Activated T-helper 2 cell treated with anti-CD3 and anti-CD28 coated beads, Interferon-gamma antibody, Interleukin-2, Interleukin-4, amounts not matched to agents 10 μg/mL and 5 μg/mL and 100 μg/mL, durations not matched to agents 14 hours and 24 hours and 36 hours (primary cell): Measurements from ENCODE around the gene EEIG1. TPM values are rescaled to one million over a fixed set of nuclear protein-coding genes. Genes with fewer than 3 reads are reported as not detected.
A peak's percentile ranks its signal among the peaks of the same experiment; 100 is the strongest.

Source experiments
- DNase-seq: peaks from one replicate; pipeline ENCODE4 v3.0.0; 2021; ENCODE audit warnings: low spot score
- H3K27ac Mint-ChIP-seq: one replicate; pipeline ENCODE4 v1.8.0; 2021; ENCODE audit warnings: mixed read lengths
- H3K27me3 Mint-ChIP-seq: one replicate; pipeline ENCODE4 v1.8.0; 2021; ENCODE audit warnings: low read depth, mixed read lengths
- H3K36me3 Mint-ChIP-seq: one replicate; pipeline ENCODE4 v1.8.0; 2021; ENCODE audit warnings: low read depth, mixed read lengths
- H3K4me1 Mint-ChIP-seq: one replicate; pipeline ENCODE4 v1.8.0; 2021; ENCODE audit warnings: low read depth, mixed read lengths
- H3K4me3 Mint-ChIP-seq: one replicate; pipeline ENCODE4 v1.8.0; 2021; ENCODE audit warnings: low read depth, mild to moderate bottlenecking, moderate library complexity, mixed read lengths
- H3K9me3 Mint-ChIP-seq: one replicate; pipeline ENCODE4 v1.8.0; 2021; ENCODE audit warnings: mixed read lengths
- intact Hi-C: fragments of 100-400 bp; cut with micrococcal nuclease; formaldehyde crosslinking; loops from one replicate; pipeline ENCODE4 v1.15.1; 2023
- total RNA-seq: library from RNA; stranded (reverse); gene quantifications from 2 replicates; pipeline ENCODE4 v1.2.3, GENCODE V29; 2022

EEIG1 gene
- total RNA-seq, 1 donor from 2014 or later = 43.8 TPM

GRCh38 chr9:128009639-128010038 is 28.9 kb upstream of the EEIG1 start:
- Mint-ChIP-seq H3K27ac (no peak overlapping the region), H3K9me3 (peaks cover 13% of the 10 kb centered on the region), H3K4me1 (peaks cover 31% of the 10 kb centered on the region), H3K36me3 (peaks cover 14% of the 10 kb centered on the region), H3K27me3 (no peaks in the 10 kb centered on the region), H3K4me3 (no peak overlapping the region)
- no peak for DNase-seq
- intact Hi-C loops = no loop called here

DNA sequence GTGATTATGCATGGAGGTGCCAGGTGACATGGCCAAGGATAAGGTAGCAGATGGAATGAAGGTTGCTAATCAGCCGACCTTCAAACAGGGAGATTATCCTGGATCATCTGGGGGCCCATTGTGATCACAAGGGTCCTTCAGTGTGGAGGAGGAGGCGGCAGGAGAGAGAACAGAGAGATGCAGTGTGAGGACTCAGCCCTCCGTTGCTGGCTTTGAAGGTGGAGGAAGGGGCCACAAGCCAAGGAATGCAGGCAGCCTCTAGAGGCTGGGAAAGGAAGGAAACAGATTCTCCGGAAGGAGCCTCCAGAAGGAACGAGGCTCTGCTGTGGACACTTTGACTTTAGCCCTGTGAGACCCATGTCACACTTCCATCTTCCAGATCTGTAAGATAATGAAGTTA is 27.4 kb upstream of the EEIG1 start:
- Mint-ChIP-seq H3K4me1 (peaks cover 31% of the 10 kb centered on the region), H3K27me3 (no peaks in the 10 kb centered on the region), H3K9me3 (peaks cover 13% of the 10 kb centered on the region), H3K36me3 (peaks cover 14% of the 10 kb centered on the region), H3K27ac (peak overlapping the region; percentile 93), H3K4me3 (peak overlapping the region; percentile 41)
- no peak for DNase-seq
- intact Hi-C loops = no loop called here

GRCh38 chr9:128007566-128008138 is 26.9 kb upstream of the EEIG1 start:
- peak overlapping the region; percentile 46 for H3K4me3 Mint-ChIP-seq
- H3K36me3 Mint-ChIP-seq = peaks cover 14% of the 10 kb centered on the region
- peak; percentile 72 for DNase-seq
- H3K27ac Mint-ChIP-seq = peak overlapping the region; percentile 93
- H3K9me3 Mint-ChIP-seq = peaks cover 13% of the 10 kb centered on the region
- peaks cover 2% of the 10 kb centered on the region for H3K27me3 Mint-ChIP-seq
- intact Hi-C loops = loop anchor here (1.0 kb wide), 1 partner anchor 19 kb away; no protein-coding TSS in a partner anchor
- peaks cover 34% of the 10 kb centered on the region for H3K4me1 Mint-ChIP-seq

DNA sequence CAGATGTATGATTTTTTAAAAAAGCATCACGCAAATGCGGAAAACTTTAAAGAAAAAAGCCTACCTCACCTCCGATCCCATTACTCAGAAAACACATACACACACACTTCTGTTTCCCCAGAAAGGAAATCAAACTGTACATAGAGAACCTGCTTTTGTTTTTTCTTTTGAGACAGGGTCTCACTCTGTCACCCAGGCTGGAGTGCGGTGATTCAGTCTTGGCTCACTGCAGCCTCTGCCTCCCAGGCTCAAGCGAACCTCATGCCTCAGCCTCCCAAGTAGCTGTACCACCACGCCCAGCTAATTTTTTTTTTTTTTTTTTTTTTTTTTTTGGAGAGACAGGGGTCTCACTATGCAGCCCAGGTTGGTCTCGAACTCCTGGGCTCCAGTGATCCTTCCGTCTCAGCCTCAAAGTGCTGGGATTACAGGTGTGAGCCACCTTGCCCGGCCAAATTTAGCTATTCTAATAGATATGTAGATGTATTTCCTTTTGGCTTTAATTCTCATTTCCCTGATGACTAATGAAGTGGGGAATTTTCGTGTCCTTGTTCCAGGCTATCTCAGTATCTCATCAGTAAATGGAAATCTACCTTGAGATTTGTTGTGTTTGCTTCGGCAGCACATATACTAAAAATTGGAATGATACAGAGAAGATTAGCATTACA is 25.7 kb upstream of the EEIG1 start:
- Mint-ChIP-seq H3K27ac (peak overlapping the region; percentile 38), H3K4me1 (peaks cover 33% of the 10 kb centered on the region), H3K27me3 (peaks cover 2% of the 10 kb centered on the region), H3K9me3 (peaks cover 13% of the 10 kb centered on the region), H3K36me3 (peaks cover 14% of the 10 kb centered on the region), H3K4me3 (no peak overlapping the region)
- no peak for DNase-seq
- intact Hi-C loops = no loop called here

DNA sequence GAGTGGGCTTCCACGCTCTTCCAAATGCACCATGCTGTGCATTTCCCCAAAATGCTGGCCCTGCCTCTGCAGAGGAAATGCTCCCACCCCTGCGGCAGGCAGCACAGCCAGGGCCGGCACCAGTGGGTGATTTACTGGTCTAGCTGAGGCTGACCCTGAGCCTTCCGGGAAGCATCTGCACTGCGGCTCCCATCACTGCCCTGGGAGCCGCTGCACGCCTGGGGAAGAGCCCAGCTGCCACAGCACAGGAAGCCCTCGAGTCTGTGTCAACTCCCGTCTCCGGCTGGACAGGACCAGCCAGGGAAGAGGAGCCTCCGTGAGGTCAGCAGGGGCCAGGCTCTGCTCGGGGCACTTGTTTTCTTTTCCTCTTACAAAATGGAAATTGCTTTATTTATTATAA is 25.1 kb upstream of the EEIG1 start:
- Mint-ChIP-seq H3K27me3 (peaks cover 2% of the 10 kb centered on the region), H3K36me3 (peaks cover 14% of the 10 kb centered on the region), H3K27ac (no peak overlapping the region), H3K4me1 (peaks cover 28% of the 10 kb centered on the region), H3K4me3 (no peak overlapping the region), H3K9me3 (peaks cover 13% of the 10 kb centered on the region)
- DNase-seq = no peak
- intact Hi-C loops = no loop called here

- peaks cover 2% of the 10 kb centered on the region for H3K27me3 Mint-ChIP-seq
- peaks cover 13% of the 10 kb centered on the region for H3K9me3 Mint-ChIP-seq
- peaks cover 12% of the 10 kb centered on the region for H3K36me3 Mint-ChIP-seq
- H3K4me1 Mint-ChIP-seq = peaks cover 26% of the 10 kb centered on the region
- intact Hi-C loops = no loop called here
- no peak overlapping the region for H3K4me3 Mint-ChIP-seq
- H3K27ac Mint-ChIP-seq = no peak overlapping the region
- DNase-seq = no peak
Measured at GRCh38 chr9:128003966-128004604, 23.3 kb upstream of the EEIG1 start.

DNA sequence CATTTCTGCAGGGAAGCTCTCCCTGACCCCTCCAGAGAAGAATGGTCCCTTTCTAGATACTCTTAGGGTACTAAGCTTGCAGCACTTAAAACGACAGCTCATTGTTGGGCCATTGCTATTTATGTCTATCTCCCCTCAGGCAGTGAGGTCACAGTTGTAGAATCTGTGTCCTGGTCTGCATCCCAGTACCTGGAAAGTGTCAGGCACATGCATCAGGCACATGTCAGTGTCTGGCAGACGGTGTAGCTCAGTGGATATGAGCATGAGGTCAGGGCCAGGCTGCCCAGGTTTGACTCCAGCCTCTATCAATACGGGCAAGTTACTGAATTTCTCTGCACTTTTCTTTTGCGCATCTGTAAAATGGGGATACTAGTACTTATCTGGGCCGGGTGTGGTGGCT is 22.2 kb upstream of the EEIG1 start:
- H3K9me3 Mint-ChIP-seq = peaks cover 6% of the 10 kb centered on the region
- peaks cover 2% of the 10 kb centered on the region for H3K27me3 Mint-ChIP-seq
- no peak overlapping the region for H3K4me3 Mint-ChIP-seq
- DNase-seq = no peak
- peaks cover 6% of the 10 kb centered on the region for H3K36me3 Mint-ChIP-seq
- intact Hi-C loops = no loop called here
- H3K27ac Mint-ChIP-seq = no peak overlapping the region
- peaks cover 19% of the 10 kb centered on the region for H3K4me1 Mint-ChIP-seq

DNA sequence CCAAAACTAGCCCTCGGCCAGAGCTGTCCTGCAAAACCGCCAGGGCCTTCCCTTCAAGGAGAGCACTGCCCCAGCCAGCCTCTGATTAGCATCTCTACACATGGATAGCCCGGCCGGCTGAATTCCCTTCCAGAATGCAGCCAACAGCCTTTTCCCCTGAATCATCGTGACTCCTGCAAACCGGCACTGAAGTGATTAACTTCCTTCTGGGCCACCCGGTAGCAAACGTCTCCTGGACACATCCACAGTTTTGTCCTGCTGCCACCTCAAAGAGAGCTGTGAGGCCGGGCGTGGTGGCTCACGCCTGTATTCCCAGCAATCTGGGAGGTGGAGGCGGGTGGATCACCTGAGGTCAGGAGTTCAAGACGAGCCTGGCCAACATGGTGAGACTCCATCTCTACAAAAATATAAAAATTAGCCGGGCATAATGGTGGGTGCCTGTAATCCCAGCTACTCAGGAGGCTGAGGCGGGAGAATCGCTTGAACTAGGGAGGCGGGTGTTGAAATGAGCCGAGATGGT is 21.1 kb upstream of the EEIG1 start:
- Mint-ChIP-seq H3K4me3 (no peak overlapping the region), H3K4me1 (peaks cover 10% of the 10 kb centered on the region), H3K36me3 (no peaks in the 10 kb centered on the region), H3K9me3 (no peaks in the 10 kb centered on the region), H3K27me3 (peaks cover 2% of the 10 kb centered on the region), H3K27ac (no peak overlapping the region)
- intact Hi-C loops = no loop called here
- DNase-seq = no peak

GRCh38 chr9:128001151-128001778 is 20.5 kb upstream of the EEIG1 start:
- intact Hi-C loops = no loop called here
- Mint-ChIP-seq H3K27me3 (peaks cover 2% of the 10 kb centered on the region), H3K27ac (no peak overlapping the region), H3K4me3 (no peak overlapping the region), H3K36me3 (no peaks in the 10 kb centered on the region), H3K9me3 (no peaks in the 10 kb centered on the region), H3K4me1 (peaks cover 6% of the 10 kb centered on the region)
- no peak for DNase-seq

GRCh38 chr9:127999461-127999860 is 18.7 kb upstream of the EEIG1 start:
- intact Hi-C loops = no loop called here

DNA sequence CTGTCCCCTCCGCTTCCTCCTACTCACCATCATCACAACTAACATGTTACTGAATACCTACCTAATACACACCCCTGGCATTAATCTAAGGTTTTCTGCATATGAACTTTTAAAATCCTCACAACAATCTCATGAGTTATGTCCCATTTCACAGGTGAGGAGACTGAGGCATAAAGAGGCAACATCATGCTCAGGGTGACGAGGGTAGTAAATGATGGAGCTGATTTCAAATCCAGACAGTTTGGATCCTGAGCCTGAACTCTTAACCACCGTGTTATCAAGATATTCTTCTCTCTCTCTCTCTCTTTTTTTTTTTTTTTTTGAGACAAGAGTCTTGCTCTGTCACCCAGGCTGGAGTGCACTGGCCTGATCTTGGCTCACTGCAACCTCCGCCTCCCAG is 12.9 kb upstream of the EEIG1 start:
- H3K27ac Mint-ChIP-seq = no peak overlapping the region

More at GRCh38 chr9:127999461-127999860, 18.7 kb upstream of the EEIG1 start:
- no peak overlapping the region for H3K27ac Mint-ChIP-seq
- DNase-seq = no peak
- H3K27me3 Mint-ChIP-seq = peaks cover 2% of the 10 kb centered on the region
- H3K4me3 Mint-ChIP-seq = no peak overlapping the region
- no peaks in the 10 kb centered on the region for H3K9me3 Mint-ChIP-seq
- H3K36me3 Mint-ChIP-seq = no peaks in the 10 kb centered on the region
- peaks cover 5% of the 10 kb centered on the region for H3K4me1 Mint-ChIP-seq

GRCh38 chr9:127991757-127992274 is 11.0 kb upstream of the EEIG1 start:
- H3K36me3 Mint-ChIP-seq = no peaks in the 10 kb centered on the region
- no peak for DNase-seq
- intact Hi-C loops = no loop called here
- no peak overlapping the region for H3K27ac Mint-ChIP-seq
- H3K27me3 Mint-ChIP-seq = no peaks in the 10 kb centered on the region
- peaks cover 11% of the 10 kb centered on the region for H3K4me1 Mint-ChIP-seq
- H3K4me3 Mint-ChIP-seq = no peak overlapping the region
- H3K9me3 Mint-ChIP-seq = no peaks in the 10 kb centered on the region

More for the DNA sequence above, 12.9 kb upstream of the EEIG1 start:
- H3K4me1 Mint-ChIP-seq = peaks cover 11% of the 10 kb centered on the region
- no peak overlapping the region for H3K4me3 Mint-ChIP-seq
- no peaks in the 10 kb centered on the region for H3K9me3 Mint-ChIP-seq
- intact Hi-C loops = no loop called here
- H3K27me3 Mint-ChIP-seq = no peaks in the 10 kb centered on the region
- H3K36me3 Mint-ChIP-seq = no peaks in the 10 kb centered on the region
- no peak for DNase-seq
